DND-41 (cell line): ENCODE results near the gene RORB.

ENCODE experiments used
- ATAC-seq: fragments of 200-7000 bp; cut with Tn5 transposase; 3 replicates; pipeline ENCODE4 v1.9.1; 2021; ENCODE audit warnings: low read depth; ENCODE audit not compliant: insufficient read depth
- DNase-seq: peaks from one replicate; pipeline ENCODE4 v3.0.0-alpha.2; 2020
- H2AFZ ChIP-seq: 2 replicates; pipeline ENCODE4 v1.6.0; 2012; ENCODE audit warnings: low read depth, low read length
- H3K27ac ChIP-seq: 2 replicates; pipeline ENCODE4 v1.5.1; 2012; ENCODE audit warnings: low read length, inconsistent platforms
- H3K27me3 ChIP-seq: fragments of 200-600 bp; sonication (generic); 2 replicates; pipeline ENCODE4 v1.6.0; 2012; ENCODE audit warnings: low read length, mild to moderate bottlenecking, inconsistent platforms; ENCODE audit not compliant: insufficient read depth, poor library complexity
- H3K36me3 ChIP-seq: 2 replicates; pipeline ENCODE4 v1.5.1; 2012; ENCODE audit warnings: low read length, inconsistent platforms; ENCODE audit not compliant: insufficient read depth
- H3K4me1 ChIP-seq: 2 replicates; pipeline ENCODE4 v1.5.1; 2012; ENCODE audit warnings: mild to moderate bottlenecking, low read length; ENCODE audit not compliant: insufficient read depth
- H3K4me2 ChIP-seq: 2 replicates; pipeline ENCODE4 v1.6.0; 2012; ENCODE audit warnings: mild to moderate bottlenecking, moderate library complexity, low read length, inconsistent platforms; ENCODE audit not compliant: insufficient read depth
- H3K4me3 ChIP-seq, 2 experiments: fragments of 200-600 bp in 1 of 2; shearing (Covaris generic) in 1 of 2; 2 replicates each; pipeline ENCODE4 v1.5.1; 2012 to 2016; ENCODE audit warnings: inconsistent platforms in 2 of 2, low read length in 2 of 2, mild to moderate bottlenecking in 2 of 2, low read depth in 1 of 2, moderate library complexity in 1 of 2
- H3K79me2 ChIP-seq: 2 replicates; pipeline ENCODE4 v1.6.0; 2012; ENCODE audit warnings: low read length, inconsistent platforms; ENCODE audit not compliant: insufficient read depth
- H3K9ac ChIP-seq: 2 replicates; pipeline ENCODE4 v1.6.0; 2012; ENCODE audit warnings: low read depth, mild to moderate bottlenecking, inconsistent platforms, low read length, moderate library complexity
- H3K9me3 ChIP-seq: 2 replicates; pipeline ENCODE4 v1.5.1; 2012; ENCODE audit warnings: low read length, moderate library complexity, mild to moderate bottlenecking, inconsistent platforms; ENCODE audit not compliant: insufficient read depth, severe bottlenecking
- H4K20me1 ChIP-seq: 2 replicates; pipeline ENCODE4 v1.6.0; 2012; ENCODE audit warnings: low read length; ENCODE audit not compliant: insufficient read depth
- EZH2 ChIP-seq: IDR thresholded peaks from 3 replicates; pipeline ENCODE4 v1.6.1; 2012; ENCODE audit warnings: borderline replicate concordance, low read depth, mild to moderate bottlenecking, moderate library complexity, low read length, inconsistent platforms; ENCODE audit not compliant: severe bottlenecking
- TF ChIP-seq, protein P1 (sequence below): IDR thresholded peaks from 2 replicates; pipeline ENCODE4 v1.5.1; 2012; ENCODE audit warnings: borderline replicate concordance, low read length, moderate library complexity, mild to moderate bottlenecking; ENCODE audit not compliant: poor library complexity, severe bottlenecking; ENCODE audit errors: extremely low read depth

The RORB gene

GRCh38 chr9:74512416-74512815 is 15.3 kb downstream of the RORB start:
- Histone ChIP-seq H3K27ac (no peak overlapping the region), H3K4me3 (no peak overlapping the region), H2AFZ (no peak overlapping the region), H3K4me2 (no peak overlapping the region), H3K9ac (no peak overlapping the region), H3K4me1 (peaks cover 19% of the 10 kb centered on the region; the same call in 1 of the 2 replicates), H3K27me3 (no peaks in the 10 kb centered on the region), H4K20me1 (peaks cover 29% of the 10 kb centered on the region), H3K79me2 (peaks cover 100% of the 10 kb centered on the region), H3K36me3 (peaks cover 19% of the 10 kb centered on the region), H3K9me3 (no peaks in the 10 kb centered on the region)
- no peak for DNase-seq
- TF ChIP-seq, protein P1, sequence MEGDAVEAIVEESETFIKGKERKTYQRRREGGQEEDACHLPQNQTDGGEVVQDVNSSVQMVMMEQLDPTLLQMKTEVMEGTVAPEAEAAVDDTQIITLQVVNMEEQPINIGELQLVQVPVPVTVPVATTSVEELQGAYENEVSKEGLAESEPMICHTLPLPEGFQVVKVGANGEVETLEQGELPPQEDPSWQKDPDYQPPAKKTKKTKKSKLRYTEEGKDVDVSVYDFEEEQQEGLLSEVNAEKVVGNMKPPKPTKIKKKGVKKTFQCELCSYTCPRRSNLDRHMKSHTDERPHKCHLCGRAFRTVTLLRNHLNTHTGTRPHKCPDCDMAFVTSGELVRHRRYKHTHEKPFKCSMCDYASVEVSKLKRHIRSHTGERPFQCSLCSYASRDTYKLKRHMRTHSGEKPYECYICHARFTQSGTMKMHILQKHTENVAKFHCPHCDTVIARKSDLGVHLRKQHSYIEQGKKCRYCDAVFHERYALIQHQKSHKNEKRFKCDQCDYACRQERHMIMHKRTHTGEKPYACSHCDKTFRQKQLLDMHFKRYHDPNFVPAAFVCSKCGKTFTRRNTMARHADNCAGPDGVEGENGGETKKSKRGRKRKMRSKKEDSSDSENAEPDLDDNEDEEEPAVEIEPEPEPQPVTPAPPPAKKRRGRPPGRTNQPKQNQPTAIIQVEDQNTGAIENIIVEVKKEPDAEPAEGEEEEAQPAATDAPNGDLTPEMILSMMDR, result no peak
- TF ChIP-seq EZH2, result no peak
- no peak for ATAC-seq

DNA sequence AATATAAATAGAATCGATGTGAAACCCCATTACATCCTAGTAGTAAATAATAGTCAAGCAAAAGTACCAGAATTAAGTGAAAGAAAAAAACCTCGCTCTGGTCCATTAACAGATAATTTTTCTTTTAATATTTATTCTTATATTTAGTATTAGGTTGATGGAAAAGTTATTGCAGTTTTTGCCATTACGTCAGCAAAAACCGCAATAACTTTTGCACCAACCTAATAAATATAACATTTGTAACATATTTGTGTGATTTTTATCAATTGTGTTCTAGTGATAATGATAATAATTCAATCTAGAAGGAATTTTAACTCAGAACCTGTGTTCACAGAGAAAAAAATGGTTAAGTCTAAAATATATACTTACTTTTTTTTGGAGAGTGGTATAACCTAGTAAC is 16.1 kb downstream of the RORB start:
- Histone ChIP-seq H3K4me1 (peaks cover 18% of the 10 kb centered on the region; the same call in 1 of the 2 replicates), H3K27ac (no peak overlapping the region), H3K9ac (no peak overlapping the region), H3K4me2 (no peak overlapping the region), H4K20me1 (peaks cover 34% of the 10 kb centered on the region), H3K36me3 (peaks cover 19% of the 10 kb centered on the region), H3K4me3 (no peak overlapping the region), H3K9me3 (no peaks in the 10 kb centered on the region), H2AFZ (no peak overlapping the region), H3K79me2 (peaks cover 100% of the 10 kb centered on the region), H3K27me3 (no peaks in the 10 kb centered on the region)
- no peak for DNase-seq
- ATAC-seq, result no peak
- no peak for TF ChIP-seq EZH2
- TF ChIP-seq, protein P1, result no peak

DNA sequence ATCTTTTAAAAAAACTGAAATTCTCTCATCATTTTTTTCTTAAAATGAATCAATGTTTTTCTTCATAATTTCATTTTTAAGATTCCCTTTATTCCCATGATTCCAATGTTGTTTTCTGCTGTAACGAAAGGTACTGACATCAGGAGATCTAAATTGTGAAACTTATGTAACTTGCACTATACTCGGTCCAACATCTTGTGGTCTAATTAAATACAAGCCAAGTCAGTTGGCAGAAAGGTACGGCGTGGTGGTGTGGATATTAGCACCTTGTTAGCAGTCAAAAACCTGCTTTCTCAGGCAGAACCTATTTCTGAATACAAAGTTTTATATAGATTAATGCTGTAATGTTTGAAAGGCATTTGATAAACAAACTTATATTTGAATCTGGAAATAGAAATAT is 20.1 kb downstream of the RORB start:
- no peak overlapping the region for H3K9ac ChIP-seq
- 0 out of 2 replicates have a peak, but pooled peaks cover 6% of the 10 kb centered on the region for H3K4me1 ChIP-seq
- DNase-seq (no peak), ATAC-seq (no peak)
- TF ChIP-seq EZH2, result no peak
- TF ChIP-seq, protein P1, result no peak
- H3K4me2 ChIP-seq, result no peak overlapping the region
- H3K9me3 ChIP-seq, result no peaks in the 10 kb centered on the region
- peaks cover 100% of the 10 kb centered on the region for H3K79me2 ChIP-seq
- H3K4me3 ChIP-seq, result no peak overlapping the region
- no peaks in the 10 kb centered on the region for H3K27me3 ChIP-seq
- H4K20me1 ChIP-seq, result peaks cover 32% of the 10 kb centered on the region
- H3K27ac ChIP-seq, result no peak overlapping the region
- no peak overlapping the region for H2AFZ ChIP-seq
- H3K36me3 ChIP-seq, result peaks cover 16% of the 10 kb centered on the region

DNA sequence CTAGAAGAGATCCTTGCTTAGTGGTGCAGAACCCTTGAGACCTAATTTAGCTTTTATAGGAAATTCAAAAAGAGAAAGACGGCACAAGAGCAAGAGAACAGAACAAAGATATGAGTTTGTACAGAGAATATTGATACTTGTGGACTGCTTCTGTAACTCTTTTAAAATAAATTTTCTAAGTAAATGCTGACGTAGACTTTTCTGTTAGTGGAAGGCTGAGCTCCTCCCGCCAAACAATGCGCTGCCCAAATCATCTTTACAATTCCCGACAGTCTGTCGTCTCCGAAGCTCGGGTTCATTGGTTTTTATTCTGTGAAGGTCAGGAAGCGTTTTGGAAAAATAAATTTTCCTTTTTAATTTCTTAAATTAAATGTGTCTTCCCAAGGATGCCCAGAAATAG is 22.3 kb downstream of the RORB start:
- Histone ChIP-seq H3K9ac (no peak overlapping the region), H3K9me3 (no peaks in the 10 kb centered on the region), H3K27me3 (no peaks in the 10 kb centered on the region), H3K4me3 (no peak overlapping the region), H3K4me1 (peaks cover 20% of the 10 kb centered on the region), H3K4me2 (no peak overlapping the region), H3K36me3 (peaks cover 7% of the 10 kb centered on the region; the same call in 1 of the 2 replicates), H2AFZ (no peak overlapping the region), H3K79me2 (peaks cover 100% of the 10 kb centered on the region), H4K20me1 (peaks cover 30% of the 10 kb centered on the region), H3K27ac (no peak overlapping the region)
- ATAC-seq, result no peak
- no peak for DNase-seq
- TF ChIP-seq, protein P1, result no peak
- no peak for TF ChIP-seq EZH2
